Lower leg skin (tissue), 4 donors: ENCODE results near the gene MOCS2. TPM values are rescaled to one million over a fixed set of nuclear protein-coding genes. Genes with fewer than 3 reads are reported as not detected.

Experiments used
- DNase-seq, 2 donors: peaks; one replicate each; pipeline ENCODE4 v3.0.0-alpha.2; 2019; ENCODE audit warnings: low spot score in 2 of 2
- H3K4me3 ChIP-seq: fragments of 200-600 bp; sonication (generic); 2 replicates; pipeline ENCODE4 v1.5.1; 2017; ENCODE audit warnings: mild to moderate bottlenecking, low read depth; ENCODE audit not compliant: poor library complexity, severe bottlenecking
- CTCF ChIP-seq, 3 donors: fragments of 450-650 bp; IDR thresholded peaks; one replicate each; pipeline ENCODE4 v1.5.1; 2016; ENCODE audit warnings: antibody characterized with exemption in 3 of 3, mild to moderate bottlenecking in 3 of 3, moderate library complexity in 2 of 3
- POLR2A ChIP-seq, 2 donors: fragments of 450-650 bp; IDR thresholded peaks; one replicate each; pipeline ENCODE4 v1.6.1; 2016 to 2017; ENCODE audit warnings: antibody characterized with exemption in 2 of 2, mild to moderate bottlenecking in 1 of 2, moderate library complexity in 1 of 2
- WGBS, 2 donors: methylation state at CpG; one replicate each; pipeline ENCODE4 v1.1.5; 2018; 5-methylcytosine and 5-hydroxymethylcytosine counted together
- intact Hi-C: fragments of 100-400 bp; cut with DNase I; formaldehyde crosslinking; loops from one replicate; pipeline ENCODE4 v1.15.0; 2023; ENCODE audit warnings: low total_unique reads
- total RNA-seq, 4 donors: library from RNA; depleted of rRNA; stranded (reverse); fragments of >200 nt; gene quantifications; one replicate each; pipeline ENCODE4 v1.1.0, GENCODE V29; 2016

Gene MOCS2
- total RNA-seq, 4 donors from 2014 or later = 12.1 to 23.3 (median 17.6) TPM

GRCh38 chr5:53127107-53127506, 17.6 kb upstream of the MOCS2 start:
- 65 to 68% methylated on average over 1 of the region's 1 CpG for WGBS, 2 donors
- no peak for TF ChIP-seq POLR2A (IDR thresholded peaks at IDR 0.05)
- no peak for TF ChIP-seq CTCF (IDR thresholded peaks at IDR 0.05)
- no peak for DNase-seq
- H3K4me3 ChIP-seq = no peak overlapping the region
- intact Hi-C loops = no loop called here

GRCh38 chr5:53126521-53126920, 17.0 kb upstream of the MOCS2 start:
- intact Hi-C loops = no loop called here
- no peak for TF ChIP-seq POLR2A (IDR thresholded peaks at IDR 0.05)
- no peak for TF ChIP-seq CTCF (IDR thresholded peaks at IDR 0.05)
- DNase-seq = no peak
- no peak overlapping the region for H3K4me3 ChIP-seq
- 92 to 97% methylated on average over 3 of the region's 3 CpGs for WGBS, 2 donors

DNA sequence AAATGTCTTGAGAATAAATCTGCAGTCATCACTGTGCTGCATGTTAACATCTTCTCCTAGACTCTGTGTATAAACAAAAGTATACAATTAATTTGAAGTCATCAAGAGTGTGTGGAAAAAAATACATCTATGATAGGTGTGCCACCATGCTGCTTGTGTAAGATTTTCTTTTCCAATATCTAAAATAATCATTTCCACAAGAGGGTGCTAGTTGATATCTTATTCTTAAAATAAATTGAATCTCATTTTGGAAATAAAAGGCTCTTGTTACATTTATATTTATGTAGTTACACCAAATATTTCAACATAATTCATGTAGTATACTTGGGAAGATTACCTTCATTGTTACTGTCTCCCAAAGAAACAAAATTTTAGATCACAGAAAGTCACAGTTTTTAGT, 14.1 kb upstream of the MOCS2 start:
- TF ChIP-seq POLR2A (IDR thresholded peaks at IDR 0.05) (no peak), CTCF (IDR thresholded peaks at IDR 0.05) (no peak)
- H3K4me3 ChIP-seq = no peak overlapping the region
- DNase-seq = no peak
- intact Hi-C loops = no loop called here

- intact Hi-C loops = no loop called here
Observed at GRCh38 chr5:53120165-53120564, 10.6 kb upstream of the MOCS2 start.

GRCh38 chr5:53118879-53119278, 9.3 kb upstream of the MOCS2 start:
- 96 to 97% methylated on average over 5 of the region's 5 CpGs for whole genome bisulfite sequencing, 2 donors
- TF ChIP-seq CTCF (IDR thresholded peaks at IDR 0.05) (no peak), POLR2A (IDR thresholded peaks at IDR 0.05) (no peak)
- no peak for DNase-seq
- intact Hi-C loops = no loop called here
- H3K4me3 ChIP-seq = no peak overlapping the region

More at GRCh38 chr5:53120165-53120564, 10.6 kb upstream of the MOCS2 start:
- no peak for DNase-seq
- 93 to 100% methylated on average over 1 of the region's 1 CpG for WGBS, 2 donors
- TF ChIP-seq CTCF (IDR thresholded peaks at IDR 0.05) (no peak), POLR2A (IDR thresholded peaks at IDR 0.05) (no peak)
- no peak overlapping the region for H3K4me3 ChIP-seq

- H3K4me3 ChIP-seq = no peak overlapping the region
- no peak for DNase-seq
- TF ChIP-seq CTCF (IDR thresholded peaks at IDR 0.05) (no peak), POLR2A (IDR thresholded peaks at IDR 0.05) (no peak)
- intact Hi-C loops = no loop called here
- WGBS, 2 donors = 69 to 89% methylated on average over 1 of the region's 1 CpG
Observed at GRCh38 chr5:53116597-53116996, 7.0 kb upstream of the MOCS2 start.
